Osteocyte (in vitro differentiated cells): ENCODE measurements around the gene IER5L. TPM values are rescaled to one million over a fixed set of nuclear protein-coding genes. Genes with fewer than 3 reads are reported as not detected.
"Not testable (repeated sequence)": the region's sequence is repeated elsewhere in the genome, so short reads cannot be mapped to it uniquely, and the experiment has no call there.

Experiments used
- DNase-seq: peaks from one replicate; pipeline ENCODE4 v3.0.0; 2021; ENCODE audit warnings: mixed read lengths; ENCODE audit not compliant: unreplicated experiment; ENCODE audit errors: extremely low spot score
- H3K27ac Mint-ChIP-seq: one replicate; pipeline ENCODE4 v1.8.0; 2021; ENCODE audit warnings: mild to moderate bottlenecking, mixed read lengths; ENCODE audit not compliant: unreplicated experiment
- H3K27me3 Mint-ChIP-seq: one replicate; pipeline ENCODE4 v1.8.0; 2021; ENCODE audit warnings: mixed read lengths; ENCODE audit not compliant: unreplicated experiment
- H3K36me3 Mint-ChIP-seq: one replicate; pipeline ENCODE4 v1.8.0; 2021; ENCODE audit warnings: mixed read lengths; ENCODE audit not compliant: unreplicated experiment
- H3K4me1 Mint-ChIP-seq: one replicate; pipeline ENCODE4 v1.8.0; 2021; ENCODE audit warnings: mixed read lengths; ENCODE audit not compliant: unreplicated experiment
- H3K4me3 Mint-ChIP-seq: one replicate; pipeline ENCODE4 v1.8.0; 2021; ENCODE audit warnings: mild to moderate bottlenecking, moderate library complexity, mixed read lengths; ENCODE audit not compliant: unreplicated experiment
- H3K9me3 Mint-ChIP-seq: one replicate; pipeline ENCODE4 v1.8.0; 2021; ENCODE audit warnings: mixed read lengths; ENCODE audit not compliant: unreplicated experiment
- CTCF ChIP-seq: fragments of 200-600 bp; sonication (generic); IDR thresholded peaks from 2 replicates; pipeline ENCODE4 v1.5.0; 2021; ENCODE audit warnings: antibody characterized with exemption, mild to moderate bottlenecking, moderate library complexity
- total RNA-seq: library from RNA; stranded (reverse); gene quantifications from 2 replicates; pipeline ENCODE4 v1.2.1, GENCODE V29; 2021

The IER5L gene
- total RNA-seq, 1 donor from 2014 or later = 60.8 TPM

- Mint-ChIP-seq H3K4me1 (peaks cover 18% of the 10 kb centered on the region), H3K9me3 (no peaks in the 10 kb centered on the region), H3K27ac (no peak overlapping the region), H3K27me3 (no peaks in the 10 kb centered on the region), H3K36me3 (peaks cover 4% of the 10 kb centered on the region), H3K4me3 (no peak overlapping the region)
- DNase-seq = no peak
- TF ChIP-seq CTCF = no peak
Measured at GRCh38 chr9:129194221-129194620, 16.2 kb upstream of the IER5L start.

- no peak for TF ChIP-seq CTCF
- Mint-ChIP-seq H3K4me1 (peaks cover 12% of the 10 kb centered on the region), H3K9me3 (no peaks in the 10 kb centered on the region), H3K36me3 (peaks cover 4% of the 10 kb centered on the region), H3K27ac (no peak overlapping the region), H3K27me3 (no peaks in the 10 kb centered on the region), H3K4me3 (no peak overlapping the region)
- no peak for DNase-seq
Measured at GRCh38 chr9:129193655-129194054, 15.6 kb upstream of the IER5L start.

GRCh38 chr9:129191234-129191633 is 13.2 kb upstream of the IER5L start:
- no peaks in the 10 kb centered on the region for H3K27me3 Mint-ChIP-seq
- DNase-seq = no peak
- TF ChIP-seq CTCF = no peak

GRCh38 chr9:129189971-129190370 is 11.9 kb upstream of the IER5L start:
- H3K27ac Mint-ChIP-seq, DNase-seq, H3K4me3 Mint-ChIP-seq, H3K27me3 Mint-ChIP-seq, H3K9me3 Mint-ChIP-seq, H3K36me3 Mint-ChIP-seq, H3K4me1 Mint-ChIP-seq: not testable (repeated sequence)

More at GRCh38 chr9:129191234-129191633, 13.2 kb upstream of the IER5L start:
- Mint-ChIP-seq H3K36me3 (peaks cover 4% of the 10 kb centered on the region), H3K4me3 (no peak overlapping the region), H3K9me3 (no peaks in the 10 kb centered on the region), H3K27ac (no peak overlapping the region), H3K4me1 (no peaks in the 10 kb centered on the region)

- no peaks in the 10 kb centered on the region for H3K36me3 Mint-ChIP-seq
- H3K4me3 Mint-ChIP-seq = no peak overlapping the region
- H3K4me1 Mint-ChIP-seq = peaks cover 2% of the 10 kb centered on the region
- H3K9me3 Mint-ChIP-seq = no peaks in the 10 kb centered on the region
- DNase-seq = no peak
- no peaks in the 10 kb centered on the region for H3K27me3 Mint-ChIP-seq
- H3K27ac Mint-ChIP-seq = no peak overlapping the region
- no peak for TF ChIP-seq CTCF
Measured at GRCh38 chr9:129187042-129187441, 9.0 kb upstream of the IER5L start.

- no peak for TF ChIP-seq CTCF
- Mint-ChIP-seq H3K4me1 (peaks cover 2% of the 10 kb centered on the region), H3K4me3 (no peak overlapping the region), H3K36me3 (no peaks in the 10 kb centered on the region), H3K27ac (no peak overlapping the region), H3K9me3 (no peaks in the 10 kb centered on the region), H3K27me3 (no peaks in the 10 kb centered on the region)
- DNase-seq = no peak
Measured at GRCh38 chr9:129185991-129186390, 7.9 kb upstream of the IER5L start.
